COLO668 (cell line): ENCODE results near the gene TPRG1.
"Not testable (repeated sequence)": the region's sequence is repeated elsewhere in the genome, so short reads cannot be mapped to it uniquely, and the experiment has no call there.

Source experiments
- DNase-seq: peaks from one replicate; lab custom pipeline; 2025; ENCODE audit not compliant: unreplicated experiment; lab: John Stamatoyannopoulos, UW

Gene TPRG1

GRCh38 chr3:189307963-189308362 lies 136.2 kb downstream of the TPRG1 start:
- DNase-seq: no peak

DNA sequence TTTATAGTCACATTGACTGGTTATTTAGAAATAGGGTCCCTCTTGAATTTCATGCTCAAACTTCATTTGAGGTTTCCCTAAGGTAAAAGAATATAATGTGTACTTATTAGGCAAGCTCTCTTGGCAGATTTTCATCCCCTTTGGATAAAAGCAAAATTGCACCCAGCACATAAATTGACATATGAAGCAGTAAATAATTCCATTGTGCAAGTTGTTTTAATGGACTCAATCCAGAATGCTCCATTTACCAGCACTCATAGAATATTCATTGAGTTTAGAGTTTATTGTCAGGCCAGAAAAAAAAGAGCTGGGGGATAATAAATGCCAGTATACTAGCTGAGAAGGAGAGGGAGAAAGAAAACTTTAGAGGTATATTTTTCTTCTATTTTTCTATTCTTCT lies 136.8 kb downstream of the TPRG1 start:
- no peak for DNase-seq

GRCh38 chr3:189309400-189309975 lies 137.7 kb downstream of the TPRG1 start:
- DNase-seq: no peak

GRCh38 chr3:189311521-189311920 lies 139.8 kb downstream of the TPRG1 start:
- DNase-seq: no peak

DNA sequence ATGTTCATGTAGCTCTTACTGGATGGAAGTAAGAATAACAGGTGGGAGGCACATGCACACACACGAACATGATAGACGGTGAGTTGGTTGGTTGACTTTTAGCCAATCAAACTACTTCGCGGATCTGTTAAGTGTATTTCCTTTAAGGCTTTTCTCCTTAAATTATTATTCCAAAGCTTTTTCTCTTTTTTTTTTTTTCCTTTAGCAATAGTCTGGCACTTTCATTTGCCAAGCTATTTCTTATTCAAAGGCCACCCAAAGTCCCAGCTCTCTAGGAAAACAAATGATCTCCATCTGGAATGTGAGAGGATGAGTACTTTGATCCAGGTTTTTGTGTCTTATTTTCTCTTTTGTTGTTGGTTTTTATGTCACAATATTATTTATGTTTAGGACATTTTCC lies 141.1 kb downstream of the TPRG1 start:
- DNase-seq: no peak

GRCh38 chr3:189316296-189317019 lies 144.7 kb downstream of the TPRG1 start:
- DNase-seq: peak; percentile 31

DNA sequence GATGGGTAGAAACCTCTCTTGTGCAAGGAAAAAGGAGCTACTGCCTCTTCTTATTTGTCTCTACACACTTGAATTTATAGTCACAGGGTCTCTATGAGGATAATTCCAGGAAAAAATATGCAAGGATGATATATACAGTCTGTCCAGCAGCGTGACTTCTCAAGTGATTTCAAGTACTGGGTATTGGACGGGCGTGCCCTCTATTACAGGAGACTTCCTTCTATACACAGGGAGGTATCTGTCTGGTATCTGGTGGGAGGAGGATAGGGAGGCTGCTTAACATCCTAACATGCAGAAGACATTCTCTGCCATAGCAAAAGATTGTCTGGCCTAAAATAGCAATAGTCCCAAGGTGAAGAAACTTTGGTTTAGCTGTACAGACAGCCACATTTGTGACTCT lies 146.1 kb downstream of the TPRG1 start:
- no peak for DNase-seq

DNA sequence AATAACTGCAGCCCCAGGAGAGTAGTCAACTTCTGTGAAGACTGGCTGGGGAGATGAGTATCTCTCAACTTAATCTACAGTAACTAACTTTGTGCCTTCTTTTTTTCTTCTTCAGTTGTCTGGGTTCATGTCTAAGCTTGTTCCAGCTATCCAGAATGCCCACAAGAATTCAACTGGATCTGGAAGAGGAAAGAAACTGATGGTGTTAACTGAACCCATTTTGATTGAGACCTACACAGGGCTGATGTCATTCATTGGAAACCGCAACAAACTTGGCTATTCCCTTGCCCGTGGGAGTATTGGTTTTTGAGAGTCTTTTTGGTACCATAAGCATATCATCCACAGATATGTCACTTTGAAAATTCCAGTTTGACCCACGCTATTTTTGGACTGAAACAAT lies 148.7 kb downstream of the TPRG1 start:
- DNase-seq: no peak

GRCh38 chr3:189322339-189322738 lies 150.6 kb downstream of the TPRG1 start:
- DNase-seq: no peak

- peak; percentile 70 for DNase-seq
These were observed 152.9 kb downstream of the TPRG1 start for GRCh38 chr3:189324538-189325138.

- no peak for DNase-seq
These were observed 153.7 kb downstream of the TPRG1 start for GRCh38 chr3:189325454-189325853.

DNA sequence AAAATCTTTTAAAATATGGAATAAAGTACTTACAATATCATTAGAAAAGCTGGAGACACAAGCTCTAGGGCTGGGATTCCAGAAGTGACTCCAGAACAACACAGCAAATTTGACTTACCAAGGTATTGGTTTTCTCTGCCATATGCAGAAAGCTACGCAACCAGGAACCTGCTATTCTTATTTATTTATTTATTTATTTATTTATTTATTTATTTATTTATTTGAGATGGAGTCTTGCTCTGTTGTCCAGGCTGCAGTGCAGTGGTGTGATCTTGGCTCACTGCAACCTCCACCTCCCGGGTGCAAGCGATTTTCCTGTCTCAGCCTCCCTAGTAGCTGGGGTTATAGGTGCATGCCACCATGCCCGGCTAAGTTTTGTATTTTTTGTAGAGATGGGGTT lies 157.9 kb downstream of the TPRG1 start:
- not testable (repeated sequence) for DNase-seq

- DNase-seq: no peak
These were observed 158.3 kb downstream of the TPRG1 start for GRCh38 chr3:189330066-189330465.

GRCh38 chr3:189331002-189331418 lies 159.2 kb downstream of the TPRG1 start:
- DNase-seq: no peak

DNA sequence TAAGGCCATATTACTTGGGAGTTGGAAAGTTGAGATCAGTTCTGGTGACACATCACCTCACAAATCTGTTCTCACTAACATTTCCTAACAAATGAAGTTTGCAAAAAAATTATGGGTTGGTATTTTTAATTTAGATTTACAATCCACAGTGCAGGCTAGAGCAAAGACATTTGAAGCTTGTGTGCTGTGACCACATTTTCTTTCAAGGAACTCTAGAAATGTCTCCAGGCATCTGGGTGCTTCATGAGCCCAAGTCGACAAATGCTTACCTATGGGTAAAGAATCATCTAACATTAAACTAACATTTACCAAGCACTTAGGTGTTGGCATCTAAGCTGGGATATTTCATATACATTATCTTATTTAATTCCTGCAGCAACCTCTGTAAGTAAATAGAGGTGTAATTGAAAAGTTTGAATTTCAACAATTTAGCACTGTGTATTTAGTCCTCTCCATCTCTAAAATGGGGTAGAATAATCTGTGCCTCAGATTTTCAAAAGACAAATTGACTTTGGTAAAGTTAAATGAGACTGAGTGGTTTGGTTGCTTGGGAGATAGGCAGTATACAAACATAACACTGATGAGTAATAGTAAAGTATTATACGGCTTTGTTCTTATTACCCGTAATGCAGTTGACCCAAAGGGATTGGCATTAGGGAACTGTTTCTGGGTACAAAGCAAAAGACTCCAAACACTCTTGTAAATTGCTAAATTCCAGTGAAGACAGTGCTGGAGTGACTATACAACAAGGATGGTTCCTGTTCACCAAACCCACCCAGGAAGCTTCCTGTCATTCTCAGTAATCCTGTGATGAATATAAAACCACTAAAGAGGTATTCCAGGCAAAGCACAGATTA lies 162.5 kb downstream of the TPRG1 start:
- no peak for DNase-seq

DNA sequence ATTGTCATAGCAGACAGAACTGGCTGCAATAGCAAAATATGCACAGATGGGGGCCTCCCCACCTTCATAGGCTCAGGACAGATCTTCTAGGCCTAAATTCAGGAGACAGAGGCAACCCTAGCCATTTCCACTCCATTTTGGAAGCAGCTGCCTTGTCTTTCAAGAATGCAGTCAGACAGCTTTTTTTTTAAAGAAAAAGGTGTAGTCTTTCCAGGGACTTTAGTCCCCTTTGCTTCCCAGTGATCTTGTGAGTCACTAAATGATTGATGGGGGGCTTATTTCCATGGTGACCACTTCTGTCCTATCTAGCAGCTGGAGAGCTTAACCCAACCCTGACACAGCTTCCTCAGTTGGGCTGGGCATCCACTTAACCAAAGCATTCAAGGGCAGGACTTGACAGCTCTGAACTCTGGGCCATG lies 165.9 kb downstream of the TPRG1 start:
- DNase-seq: no peak

GRCh38 chr3:189338366-189338765 lies 166.6 kb downstream of the TPRG1 start:
- DNase-seq: no peak

DNA sequence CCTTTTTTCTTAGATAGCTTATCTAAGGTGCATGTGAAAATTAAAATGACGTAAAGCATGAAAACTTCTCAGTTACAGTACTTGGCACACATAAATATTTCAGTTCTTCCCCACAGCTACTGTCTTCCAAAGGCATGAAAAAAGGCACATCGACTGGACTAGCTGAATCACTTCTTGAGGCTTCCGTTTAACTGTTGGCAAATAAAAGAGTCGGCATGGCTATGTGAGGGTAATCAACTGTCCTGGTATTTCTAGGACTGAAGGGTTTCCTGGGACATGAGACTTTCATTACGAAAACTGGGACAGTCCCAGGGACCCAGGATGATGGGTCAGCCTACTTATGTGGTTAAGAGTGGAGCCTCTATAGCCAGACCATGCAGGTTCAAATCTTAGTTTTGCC lies 168.2 kb downstream of the TPRG1 start:
- no peak for DNase-seq

DNA sequence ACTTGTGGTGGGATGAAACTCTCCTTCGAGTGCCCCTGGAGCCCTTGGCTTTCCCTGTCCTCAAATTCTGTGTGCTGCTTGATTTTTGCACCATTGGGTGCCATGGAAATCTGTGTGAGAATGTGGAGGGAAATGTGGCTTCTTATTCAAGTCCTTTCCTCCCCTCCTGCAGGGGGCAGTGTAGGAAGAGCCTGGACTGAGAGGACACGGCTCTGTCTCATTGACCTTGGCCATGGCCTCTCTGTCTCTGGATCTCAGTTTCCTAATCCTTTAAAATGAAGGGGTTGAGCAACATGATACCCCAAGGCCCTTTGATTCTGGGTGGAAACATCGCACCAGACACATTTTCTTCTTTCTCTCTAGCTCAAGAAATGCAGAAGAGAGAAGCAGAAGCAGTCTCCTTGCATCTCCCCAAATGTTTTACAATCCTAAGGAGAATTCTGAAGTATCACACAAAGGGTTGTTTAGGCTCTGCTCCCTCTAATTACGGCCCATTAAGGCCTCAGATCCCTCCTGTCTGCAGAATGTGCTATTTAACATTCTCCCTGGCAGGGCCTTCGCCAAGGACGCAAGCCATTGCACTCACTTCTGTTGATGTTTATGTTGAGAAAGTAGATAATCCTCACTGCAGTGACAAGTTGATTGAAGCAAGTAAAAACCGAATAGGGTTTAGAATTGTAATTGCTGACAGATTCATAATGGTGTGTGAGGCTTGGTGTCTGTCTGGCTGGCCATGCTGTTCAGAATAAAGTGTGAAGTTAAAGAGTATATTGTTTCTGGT lies 169.1 kb downstream of the TPRG1 start:
- no peak for DNase-seq

DNA sequence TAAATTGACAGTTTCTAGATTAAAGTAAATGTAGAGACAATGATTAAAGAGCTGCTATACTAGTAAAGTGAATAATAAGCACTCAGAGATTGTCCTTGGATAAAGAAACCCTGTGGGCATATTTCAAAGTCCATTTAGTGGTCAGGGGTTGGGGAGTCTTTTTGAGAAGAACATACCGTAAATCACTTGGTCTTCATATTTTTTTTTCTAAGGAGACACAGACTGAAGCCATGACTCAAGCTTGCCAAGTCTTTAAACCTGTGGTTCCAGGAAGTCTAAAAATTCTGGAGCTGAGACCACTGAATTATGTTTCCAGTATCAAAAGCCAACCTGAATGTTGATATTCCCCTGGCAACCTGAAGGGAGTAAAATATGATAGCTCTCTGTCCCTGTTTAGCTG lies 171.0 kb downstream of the TPRG1 start:
- no peak for DNase-seq

GRCh38 chr3:189344996-189345395 lies 173.2 kb downstream of the TPRG1 start:
- no peak for DNase-seq
